ENCODE data around the gene ATP8B4.

DNA sequence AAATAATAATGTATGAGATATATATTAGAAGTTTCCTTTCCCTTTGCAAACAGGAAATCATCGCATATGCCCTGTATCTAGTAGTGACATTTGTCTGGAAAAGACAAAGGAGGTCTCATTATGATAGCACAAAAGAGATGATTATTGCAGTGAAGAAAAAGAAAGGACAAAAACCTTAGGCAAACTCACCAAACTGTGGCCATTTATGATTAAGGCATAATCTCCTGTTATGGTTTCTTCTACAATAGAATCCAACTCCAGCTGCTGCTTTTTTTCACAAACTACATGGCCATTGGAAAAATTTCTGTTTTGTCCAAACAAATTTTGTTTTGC, 218.2 kb downstream of the ATP8B4 start:
- TF ChIP-seq POLR2A (IDR thresholded peaks at IDR 0.05), result no peak
- TF ChIP-seq POLR2AphosphoS5 (IDR thresholded peaks at IDR 0.05), result no peak

Data from spleen (tissue), 3 donors.